Activated CD8-positive, alpha-beta memory T cell treated with anti-CD3 and anti-CD28 coated beads, Interleukin-2, amount 10 ng/mL, durations not matched to agents 7 days and 5 days (primary cell): ENCODE results near the gene KRT39. TPM values are rescaled to one million over a fixed set of nuclear protein-coding genes. Genes with fewer than 3 reads are reported as not detected.

ENCODE experiments used
- ATAC-seq: fragments of 150-1000 bp; cut with Tn5 transposase; one replicate; pipeline ENCODE4 v1.10.0; 2021; ENCODE audit warnings: moderate library complexity
- CTCF ChIA-PET: fragments of 350-600 bp; sonication (Branson Sonifier 250); formaldehyde crosslinking; loops from one replicate; lab custom pipeline; 2021; ENCODE audit warnings: antibody characterized with exemption; lab: Charles Lee
- DNase-seq: peaks from one replicate; pipeline ENCODE4 v3.0.0-alpha.2; 2020
- H3K27ac Mint-ChIP-seq: one replicate; pipeline ENCODE4 v1.8.0; 2021; ENCODE audit warnings: mild to moderate bottlenecking, mixed read lengths
- H3K27me3 Mint-ChIP-seq: one replicate; pipeline ENCODE4 v1.8.0; 2021; ENCODE audit warnings: mixed read lengths
- H3K36me3 Mint-ChIP-seq: one replicate; pipeline ENCODE4 v1.8.0; 2021; ENCODE audit warnings: mild to moderate bottlenecking, mixed read lengths
- H3K4me1 Mint-ChIP-seq: one replicate; pipeline ENCODE4 v1.8.0; 2021; ENCODE audit warnings: mixed read lengths
- H3K4me3 Mint-ChIP-seq: one replicate; pipeline ENCODE4 v1.8.0; 2021; ENCODE audit warnings: mild to moderate bottlenecking, moderate library complexity, mixed read lengths
- H3K9me3 Mint-ChIP-seq: one replicate; pipeline ENCODE4 v1.8.0; 2022; ENCODE audit warnings: low read depth, mixed read lengths
- total RNA-seq, 2 experiments: library from RNA; stranded (reverse); gene quantifications; one replicate each; pipeline ENCODE4 v1.2.3, GENCODE V29; 2021

Gene KRT39
- total RNA-seq, 2 experiments from 2014 or later = not detected

- no peaks in the 10 kb centered on the region for H3K36me3 Mint-ChIP-seq
- no peak for ATAC-seq
- DNase-seq = no peak
- CTCF ChIA-PET = interaction anchor here (1.0 to 1.3 kb wide), 2 partner anchors 16 to 96 kb away, joined by 3 read pairs; no protein-coding TSS in a partner anchor
- no peaks in the 10 kb centered on the region for H3K9me3 Mint-ChIP-seq
- H3K27me3 Mint-ChIP-seq = peaks cover 73% of the 10 kb centered on the region
- no peaks in the 10 kb centered on the region for H3K4me1 Mint-ChIP-seq
- H3K4me3 Mint-ChIP-seq = no peak overlapping the region
- H3K27ac Mint-ChIP-seq = no peak overlapping the region
These were observed 18.8 kb downstream of the KRT39 start for GRCh38 chr17:40947929-40948328.

- no peak for ATAC-seq
- Mint-ChIP-seq H3K4me1 (no peaks in the 10 kb centered on the region), H3K36me3 (no peaks in the 10 kb centered on the region), H3K4me3 (no peak overlapping the region), H3K27me3 (peaks cover 57% of the 10 kb centered on the region), H3K9me3 (no peaks in the 10 kb centered on the region), H3K27ac (no peak overlapping the region)
- DNase-seq = no peak
- CTCF ChIA-PET = no interaction called here
These were observed 21.3 kb downstream of the KRT39 start for GRCh38 chr17:40945414-40945813.

- DNase-seq = no peak
- H3K27ac Mint-ChIP-seq = no peak overlapping the region
- no peak for ATAC-seq
- no peaks in the 10 kb centered on the region for H3K36me3 Mint-ChIP-seq
- H3K4me1 Mint-ChIP-seq = no peaks in the 10 kb centered on the region
- CTCF ChIA-PET = interaction anchor here (0.5 kb wide), 1 partner anchor 597 kb away, joined by 3 read pairs; no protein-coding TSS in a partner anchor
- peaks cover 52% of the 10 kb centered on the region for H3K27me3 Mint-ChIP-seq
- H3K4me3 Mint-ChIP-seq = no peak overlapping the region
- H3K9me3 Mint-ChIP-seq = no peaks in the 10 kb centered on the region
These were observed 22.2 kb downstream of the KRT39 start for GRCh38 chr17:40944531-40944930.

GRCh38 chr17:40942553-40942952 lies 24.2 kb downstream of the KRT39 start:
- no peaks in the 10 kb centered on the region for H3K36me3 Mint-ChIP-seq
- no peak for ATAC-seq
- H3K4me3 Mint-ChIP-seq = no peak overlapping the region
- peaks cover 37% of the 10 kb centered on the region for H3K27me3 Mint-ChIP-seq
- CTCF ChIA-PET = no interaction called here
- no peak overlapping the region for H3K27ac Mint-ChIP-seq
- DNase-seq = no peak
- no peaks in the 10 kb centered on the region for H3K9me3 Mint-ChIP-seq
- no peaks in the 10 kb centered on the region for H3K4me1 Mint-ChIP-seq

GRCh38 chr17:40940266-40940665 lies 26.5 kb downstream of the KRT39 start:
- Mint-ChIP-seq H3K27me3 (peaks cover 24% of the 10 kb centered on the region), H3K36me3 (no peaks in the 10 kb centered on the region), H3K9me3 (no peaks in the 10 kb centered on the region), H3K4me1 (no peaks in the 10 kb centered on the region), H3K4me3 (no peak overlapping the region), H3K27ac (no peak overlapping the region)
- DNase-seq (no peak), ATAC-seq (no peak)
- CTCF ChIA-PET = no interaction called here

- Mint-ChIP-seq H3K9me3 (no peaks in the 10 kb centered on the region), H3K36me3 (no peaks in the 10 kb centered on the region), H3K4me1 (no peaks in the 10 kb centered on the region), H3K27ac (no peak overlapping the region), H3K27me3 (peaks cover 22% of the 10 kb centered on the region), H3K4me3 (no peak overlapping the region)
- CTCF ChIA-PET = no interaction called here
- no peak for ATAC-seq
- no peak for DNase-seq
These were observed 27.8 kb downstream of the KRT39 start for GRCh38 chr17:40938981-40939380.

- DNase-seq (no peak), ATAC-seq (no peak)
- H3K27ac Mint-ChIP-seq = no peak within 1 kb of the TSS
- H3K4me3 Mint-ChIP-seq = no peak within 1 kb of the TSS
- H3K4me1 Mint-ChIP-seq = no peaks in the 10 kb centered on the region
- peaks cover 25% of the 10 kb centered on the region for H3K27me3 Mint-ChIP-seq
- CTCF ChIA-PET = no interaction called here
- H3K9me3 Mint-ChIP-seq = no peaks in the 10 kb centered on the region
- no peaks in the 10 kb centered on the region for H3K36me3 Mint-ChIP-seq
These were observed 29.3 kb downstream of the KRT39 start, which contains the start of gene KRT23 for GRCh38 chr17:40937384-40937819. KRT23 (minus strand) TSS chr17:40937646; CDS start chr17:40936603, 1,043 bp downstream.

- DNase-seq (no peak), ATAC-seq (no peak)
- CTCF ChIA-PET = no interaction called here
- H3K36me3 Mint-ChIP-seq = no peaks in the 10 kb centered on the region
- H3K9me3 Mint-ChIP-seq = no peaks in the 10 kb centered on the region
- peaks cover 23% of the 10 kb centered on the region for H3K27me3 Mint-ChIP-seq
- H3K4me3 Mint-ChIP-seq = no peak overlapping the region
- H3K27ac Mint-ChIP-seq = no peak overlapping the region
- no peaks in the 10 kb centered on the region for H3K4me1 Mint-ChIP-seq
These were observed 29.8 kb downstream of the KRT39 start for GRCh38 chr17:40936976-40937375.

- CTCF ChIA-PET = no interaction called here
- H3K9me3 Mint-ChIP-seq = no peaks in the 10 kb centered on the region
- ATAC-seq (no peak), DNase-seq (no peak)
- peaks cover 24% of the 10 kb centered on the region for H3K27me3 Mint-ChIP-seq
- H3K4me3 Mint-ChIP-seq = no peak overlapping the region
- H3K4me1 Mint-ChIP-seq = no peaks in the 10 kb centered on the region
- no peak overlapping the region for H3K27ac Mint-ChIP-seq
- no peaks in the 10 kb centered on the region for H3K36me3 Mint-ChIP-seq
These were observed 30.2 kb downstream of the KRT39 start for GRCh38 chr17:40936437-40936971.

- Mint-ChIP-seq H3K27ac (no peak overlapping the region), H3K27me3 (peaks cover 29% of the 10 kb centered on the region), H3K4me3 (no peak overlapping the region), H3K4me1 (no peaks in the 10 kb centered on the region), H3K36me3 (no peaks in the 10 kb centered on the region), H3K9me3 (no peaks in the 10 kb centered on the region)
- DNase-seq (no peak), ATAC-seq (no peak)
- CTCF ChIA-PET = no interaction called here
These were observed 31.1 kb downstream of the KRT39 start for GRCh38 chr17:40935624-40936023.

- H3K4me1 Mint-ChIP-seq = no peaks in the 10 kb centered on the region
- no peak for ATAC-seq
- DNase-seq = no peak
- H3K9me3 Mint-ChIP-seq = no peaks in the 10 kb centered on the region
- no peak overlapping the region for H3K4me3 Mint-ChIP-seq
- H3K27ac Mint-ChIP-seq = no peak overlapping the region
- CTCF ChIA-PET = no interaction called here
- H3K36me3 Mint-ChIP-seq = no peaks in the 10 kb centered on the region
- H3K27me3 Mint-ChIP-seq = peaks cover 32% of the 10 kb centered on the region
These were observed 34.1 kb downstream of the KRT39 start for GRCh38 chr17:40932608-40933007.

GRCh38 chr17:40931311-40931710 lies 35.4 kb downstream of the KRT39 start:
- Mint-ChIP-seq H3K4me3 (no peak overlapping the region), H3K27ac (no peak overlapping the region), H3K36me3 (no peaks in the 10 kb centered on the region), H3K9me3 (no peaks in the 10 kb centered on the region), H3K4me1 (no peaks in the 10 kb centered on the region), H3K27me3 (peaks cover 40% of the 10 kb centered on the region)
- ATAC-seq (no peak), DNase-seq (no peak)
- CTCF ChIA-PET = no interaction called here

- H3K36me3 Mint-ChIP-seq = no peaks in the 10 kb centered on the region
- DNase-seq (no peak), ATAC-seq (no peak)
- CTCF ChIA-PET = interaction anchor here (1.5 kb wide), 1 partner anchor 20 kb away, joined by 3 read pairs; no protein-coding TSS in a partner anchor
- H3K27ac Mint-ChIP-seq = no peak overlapping the region
- H3K27me3 Mint-ChIP-seq = peaks cover 27% of the 10 kb centered on the region
- H3K4me3 Mint-ChIP-seq = no peak overlapping the region
- no peaks in the 10 kb centered on the region for H3K9me3 Mint-ChIP-seq
- no peaks in the 10 kb centered on the region for H3K4me1 Mint-ChIP-seq
These were observed 40.4 kb downstream of the KRT39 start for GRCh38 chr17:40926341-40926740.

GRCh38 chr17:40922239-40922638 lies 44.5 kb downstream of the KRT39 start:
- Mint-ChIP-seq H3K27ac (no peak overlapping the region), H3K4me1 (no peaks in the 10 kb centered on the region), H3K27me3 (peaks cover 28% of the 10 kb centered on the region), H3K9me3 (no peaks in the 10 kb centered on the region), H3K4me3 (no peak overlapping the region), H3K36me3 (no peaks in the 10 kb centered on the region)
- DNase-seq (no peak), ATAC-seq (no peak)
- CTCF ChIA-PET = no interaction called here
